ENCODE measurements around the gene TRAPPC5. TPM values are rescaled to one million over a fixed set of nuclear protein-coding genes. Genes with fewer than 3 reads are reported as not detected.

Gene TRAPPC5
- total RNA-seq, 1 donor from 2014 or later = 110 TPM

GRCh38 chr19:7699003-7699402, 18.4 kb downstream of the TRAPPC5 start:
- H3K36me3 ChIP-seq (ENCODE audit: insufficient read depth, low read length) = no peaks in the 10 kb centered on the region
- Mint-ChIP-seq H3K27ac (ENCODE audit: unreplicated experiment) (no peak overlapping the region), H3K9me3 (ENCODE audit: unreplicated experiment) (no peaks in the 10 kb centered on the region), H3K27me3 (ENCODE audit: low read depth, unreplicated experiment) (peaks cover 46% of the 10 kb centered on the region), H3K4me3 (ENCODE audit: unreplicated experiment) (no peak overlapping the region), H3K36me3 (ENCODE audit: low read depth, unreplicated experiment) (no peaks in the 10 kb centered on the region), H3K4me1 (ENCODE audit: low read depth, unreplicated experiment) (no peaks in the 10 kb centered on the region)
- no peaks in the 10 kb centered on the region for H3K79me2 ChIP-seq (ENCODE audit: insufficient read depth, low read length)
- no peaks in the 10 kb centered on the region for H3K9me3 ChIP-seq (ENCODE audit: insufficient read depth, low read depth, low read length)
- H4K20me1 ChIP-seq (ENCODE audit: insufficient read depth, low read length) = no peaks in the 10 kb centered on the region
- H3K4me1 ChIP-seq (ENCODE audit: insufficient read depth, low read length) = no peaks in the 10 kb centered on the region
- DNase-seq (ENCODE audit: low read depth) (no peak), FAIRE-seq (no peak)
- no peak overlapping the region for H3K9ac ChIP-seq (ENCODE audit: low read length)
- H3K4me3 ChIP-seq (ENCODE audit: insufficient read depth, low read depth, low read length) = no peak overlapping the region
- no peaks in the 10 kb centered on the region for H3K27me3 ChIP-seq (ENCODE audit: insufficient read depth, low read length)
- TF ChIP-seq EZH2 (IDR thresholded peaks at IDR 0.05; ENCODE audit: insufficient read depth, low read length) = no peak
- TF ChIP-seq, protein P1, sequence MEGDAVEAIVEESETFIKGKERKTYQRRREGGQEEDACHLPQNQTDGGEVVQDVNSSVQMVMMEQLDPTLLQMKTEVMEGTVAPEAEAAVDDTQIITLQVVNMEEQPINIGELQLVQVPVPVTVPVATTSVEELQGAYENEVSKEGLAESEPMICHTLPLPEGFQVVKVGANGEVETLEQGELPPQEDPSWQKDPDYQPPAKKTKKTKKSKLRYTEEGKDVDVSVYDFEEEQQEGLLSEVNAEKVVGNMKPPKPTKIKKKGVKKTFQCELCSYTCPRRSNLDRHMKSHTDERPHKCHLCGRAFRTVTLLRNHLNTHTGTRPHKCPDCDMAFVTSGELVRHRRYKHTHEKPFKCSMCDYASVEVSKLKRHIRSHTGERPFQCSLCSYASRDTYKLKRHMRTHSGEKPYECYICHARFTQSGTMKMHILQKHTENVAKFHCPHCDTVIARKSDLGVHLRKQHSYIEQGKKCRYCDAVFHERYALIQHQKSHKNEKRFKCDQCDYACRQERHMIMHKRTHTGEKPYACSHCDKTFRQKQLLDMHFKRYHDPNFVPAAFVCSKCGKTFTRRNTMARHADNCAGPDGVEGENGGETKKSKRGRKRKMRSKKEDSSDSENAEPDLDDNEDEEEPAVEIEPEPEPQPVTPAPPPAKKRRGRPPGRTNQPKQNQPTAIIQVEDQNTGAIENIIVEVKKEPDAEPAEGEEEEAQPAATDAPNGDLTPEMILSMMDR (IDR thresholded peaks at IDR 0.05; ENCODE audit: insufficient read depth, low read depth, low read length) = no peak
- H3K27ac ChIP-seq (ENCODE audit: low read depth, low read length) = no peak overlapping the region
- no peak overlapping the region for H3K4me2 ChIP-seq (ENCODE audit: low read length)
- H2AFZ ChIP-seq (ENCODE audit: low read depth, low read length) = no peak overlapping the region

GRCh38 chr19:7699417-7700401, 19.1 kb downstream of the TRAPPC5 start:
- TF ChIP-seq, protein P1 (IDR thresholded peaks at IDR 0.05; ENCODE audit: insufficient read depth, low read depth, low read length) = no peak
- no peak for TF ChIP-seq EZH2 (IDR thresholded peaks at IDR 0.05; ENCODE audit: insufficient read depth, low read length)
- DNase-seq (ENCODE audit: low read depth) (no peak), FAIRE-seq (no peak)
- Mint-ChIP-seq H3K4me3 (ENCODE audit: unreplicated experiment) (no peak overlapping the region), H3K27me3 (ENCODE audit: low read depth, unreplicated experiment) (peaks cover 46% of the 10 kb centered on the region), H3K27ac (ENCODE audit: unreplicated experiment) (no peak overlapping the region), H3K36me3 (ENCODE audit: low read depth, unreplicated experiment) (no peaks in the 10 kb centered on the region), H3K4me1 (ENCODE audit: low read depth, unreplicated experiment) (no peaks in the 10 kb centered on the region), H3K9me3 (ENCODE audit: unreplicated experiment) (no peaks in the 10 kb centered on the region)
- Histone ChIP-seq H4K20me1 (ENCODE audit: insufficient read depth, low read length) (no peaks in the 10 kb centered on the region), H3K27me3 (ENCODE audit: insufficient read depth, low read length) (no peaks in the 10 kb centered on the region), H3K79me2 (ENCODE audit: insufficient read depth, low read length) (no peaks in the 10 kb centered on the region), H3K9me3 (ENCODE audit: insufficient read depth, low read depth, low read length) (no peaks in the 10 kb centered on the region), H3K4me1 (ENCODE audit: insufficient read depth, low read length) (no peaks in the 10 kb centered on the region), H3K9ac (ENCODE audit: low read length) (no peak overlapping the region), H2AFZ (ENCODE audit: low read depth, low read length) (no peak overlapping the region), H3K27ac (ENCODE audit: low read depth, low read length) (no peak overlapping the region), H3K4me2 (ENCODE audit: low read length) (no peak overlapping the region), H3K36me3 (ENCODE audit: insufficient read depth, low read length) (no peaks in the 10 kb centered on the region), H3K4me3 (ENCODE audit: insufficient read depth, low read depth, low read length) (no peak overlapping the region)
